ENCODE measurements around the gene CMTM5.
"Not testable (repeated sequence)": the region's sequence is repeated elsewhere in the genome, so short reads cannot be mapped to it uniquely, and the experiment has no call there.

CMTM5 gene

DNA sequence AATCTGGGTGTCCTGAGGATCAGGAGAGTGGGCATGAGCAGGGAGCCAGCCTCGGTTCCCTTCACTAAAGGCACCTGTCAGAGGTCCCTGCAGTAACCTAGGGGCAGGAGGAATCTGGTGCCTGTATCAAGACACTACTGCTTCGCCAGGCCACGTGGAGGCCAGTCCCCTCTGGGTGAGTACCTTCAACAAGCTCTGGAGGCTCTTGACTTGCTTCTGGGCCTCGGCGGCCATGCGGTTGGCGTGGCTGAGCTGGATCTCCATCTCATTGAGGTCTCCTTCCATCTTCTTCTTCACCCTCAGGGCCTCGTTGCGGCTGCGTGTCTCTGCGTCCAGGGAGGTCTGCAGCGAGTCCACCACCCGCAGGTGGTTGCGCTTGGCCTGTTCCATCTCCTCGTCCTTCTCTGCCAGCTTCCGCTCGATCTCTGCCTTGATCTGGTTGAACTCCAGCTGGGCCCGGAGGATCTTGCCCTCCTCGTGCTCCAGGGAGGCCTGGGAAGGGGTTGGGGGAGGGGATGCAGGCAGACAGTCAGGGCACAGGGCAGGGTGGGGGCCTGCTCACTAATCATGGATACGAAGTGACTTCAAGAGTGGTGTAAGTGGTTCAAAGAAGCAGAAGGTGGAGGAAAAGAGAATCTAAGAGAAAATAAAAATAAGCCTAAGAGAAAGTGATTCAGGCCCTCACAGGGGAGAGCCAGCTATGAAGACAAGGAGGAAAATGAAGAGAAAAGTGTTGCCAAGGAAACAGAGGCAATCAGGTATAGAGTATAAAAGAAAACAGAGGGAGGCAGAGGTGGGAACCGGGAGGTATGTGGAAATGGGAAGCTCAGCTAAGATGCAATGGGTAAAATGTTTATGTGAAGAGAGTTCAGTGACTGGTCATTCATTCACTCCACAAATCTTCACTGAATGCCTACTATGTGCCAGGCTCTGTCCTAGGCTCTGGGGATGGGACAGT lies 39.3 kb downstream of the CMTM5 start:
- no peak for DNase-seq

DNA sequence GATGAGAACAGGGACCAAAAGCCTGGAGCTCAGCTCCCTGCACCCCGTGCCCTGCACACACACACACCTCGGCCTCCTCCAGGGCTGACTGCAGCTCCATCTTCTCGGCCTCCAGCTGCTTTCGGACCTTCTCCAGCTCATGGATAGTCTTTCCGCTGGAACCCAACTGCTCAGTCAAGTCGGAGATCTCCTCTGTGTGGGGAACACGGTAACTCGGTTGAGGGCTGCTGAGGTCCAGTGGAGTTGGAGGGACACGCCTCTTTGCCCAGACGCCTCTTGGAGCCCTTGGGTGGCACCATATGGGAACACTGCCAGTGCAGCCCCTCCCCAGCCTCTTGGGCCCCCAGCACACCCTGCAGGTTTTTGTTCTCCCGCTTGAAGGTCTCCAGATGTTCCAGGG lies 40.0 kb downstream of the CMTM5 start:
- no peak for DNase-seq

DNA sequence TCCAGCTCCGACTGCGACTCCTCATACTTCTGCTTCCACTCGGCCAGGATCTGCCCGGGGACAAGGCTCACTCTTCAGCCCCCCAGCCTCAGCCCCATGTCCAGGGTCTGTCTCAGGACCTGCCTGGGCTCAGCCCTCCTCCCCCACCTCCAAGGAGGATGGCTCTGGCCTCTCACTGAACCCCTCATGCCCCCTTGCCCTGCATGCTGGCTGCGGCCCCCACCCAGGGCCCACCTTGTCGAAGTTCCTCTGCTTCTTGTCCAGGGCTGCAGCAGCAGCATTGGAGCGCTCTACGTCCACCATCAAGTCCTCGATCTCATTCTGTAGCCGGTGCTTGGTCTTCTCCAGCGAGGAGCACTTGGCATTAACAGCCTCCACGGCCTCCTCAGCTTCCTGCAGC lies 40.4 kb downstream of the CMTM5 start:
- DNase-seq, result not testable (repeated sequence)

DNA sequence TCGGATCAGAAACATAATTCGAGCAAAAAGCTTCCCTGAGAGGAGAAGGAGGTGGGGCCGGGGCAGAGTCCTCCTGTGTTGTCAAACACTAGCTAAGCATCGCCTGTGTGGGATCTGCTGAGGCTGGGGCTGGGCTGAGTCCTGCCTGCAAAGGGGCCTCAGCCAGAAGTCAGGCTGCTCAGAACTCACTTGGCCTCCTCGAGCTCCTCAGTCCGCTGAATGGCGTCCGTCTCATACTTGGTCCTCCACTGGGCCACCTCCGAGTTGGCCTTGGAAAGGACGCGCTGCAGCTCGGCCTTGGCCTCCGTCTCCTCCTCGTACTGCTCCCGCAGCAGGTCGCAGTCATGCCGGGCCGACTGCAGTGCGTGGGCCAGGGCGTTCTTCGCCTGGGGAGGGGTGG lies 41.2 kb downstream of the CMTM5 start:
- DNase-seq, result no peak

DNA sequence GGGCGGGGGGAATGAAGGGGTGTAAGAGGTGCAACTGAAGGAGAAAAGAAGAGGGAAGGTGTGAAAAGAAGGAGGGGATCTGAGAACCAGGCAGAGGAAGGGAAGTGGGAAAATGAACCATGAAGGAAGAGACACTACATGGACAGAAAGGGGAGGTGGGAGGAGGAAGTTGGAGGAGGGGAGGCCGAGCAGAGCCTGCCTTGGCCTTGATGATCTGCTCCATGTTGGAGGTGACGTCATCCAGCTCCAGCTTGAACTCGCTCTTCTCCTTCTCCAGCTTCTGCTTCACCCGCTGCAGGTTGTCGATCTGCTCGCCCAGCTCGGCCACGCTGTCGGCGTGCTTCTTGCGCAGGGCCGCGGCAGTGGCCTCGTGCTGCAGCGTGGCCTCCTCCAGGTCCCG lies 42.8 kb downstream of the CMTM5 start:
- not testable (repeated sequence) for DNase-seq

DNA sequence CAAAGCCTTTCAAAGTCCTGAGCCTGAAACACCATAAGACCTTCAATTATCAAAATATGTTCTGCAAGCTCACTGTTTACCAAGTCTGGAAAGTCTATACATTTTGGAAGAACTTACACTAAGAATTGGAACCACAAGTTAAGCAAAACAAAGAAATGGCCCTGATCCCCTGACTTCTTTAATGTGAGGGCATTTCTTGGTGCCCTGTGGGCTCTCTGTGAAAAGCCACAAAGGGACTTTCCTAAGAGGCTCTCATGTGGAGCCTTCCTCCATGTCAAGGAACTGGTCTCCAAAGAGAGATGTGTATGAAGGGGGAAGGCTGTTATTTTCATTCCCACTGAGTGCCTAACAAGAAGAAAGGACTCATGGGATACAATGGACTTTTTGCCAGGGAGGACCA lies 44.7 kb downstream of the CMTM5 start:
- DNase-seq, result no peak

DNA sequence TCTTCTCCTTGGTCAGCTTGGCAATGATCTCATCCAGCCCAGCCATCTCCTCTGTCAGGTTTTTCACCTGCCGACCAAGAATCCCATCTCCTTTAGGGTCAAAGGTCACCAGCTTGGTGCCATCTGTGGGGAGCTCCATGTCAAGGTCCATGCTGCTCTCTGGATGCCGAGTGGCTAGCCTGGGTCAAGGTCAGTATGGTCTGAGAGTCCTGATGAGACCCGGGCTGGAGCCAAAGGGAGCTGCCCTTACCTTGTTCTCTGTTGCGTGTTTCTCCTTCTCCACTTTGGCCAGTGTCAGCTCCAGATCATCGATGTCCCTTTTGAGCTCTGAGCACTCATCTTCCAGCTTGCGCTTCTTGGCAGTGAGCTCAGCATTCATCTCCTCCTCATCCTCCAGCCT lies 46.8 kb downstream of the CMTM5 start:
- no peak for DNase-seq

DNA sequence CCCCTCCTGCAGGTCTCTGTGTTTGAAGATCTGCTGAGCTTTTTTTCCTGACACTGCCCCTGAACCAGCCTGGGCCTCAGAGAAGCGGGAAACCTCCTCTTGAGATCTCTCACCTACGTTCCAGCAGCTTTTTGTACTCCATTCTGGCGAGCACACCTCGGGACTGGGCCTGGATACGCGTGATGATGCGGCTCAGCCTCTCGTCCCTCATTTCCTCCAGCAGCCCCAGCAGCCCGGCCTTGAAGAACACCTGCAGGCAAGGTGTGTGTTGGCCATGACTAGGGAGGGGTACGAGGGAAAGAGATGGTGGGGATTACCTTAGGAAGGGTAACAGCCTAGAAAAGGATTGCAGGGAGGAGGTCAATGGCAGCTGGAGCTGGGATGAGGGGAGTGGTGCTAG lies 48.3 kb downstream of the CMTM5 start:
- no peak for DNase-seq

DNA sequence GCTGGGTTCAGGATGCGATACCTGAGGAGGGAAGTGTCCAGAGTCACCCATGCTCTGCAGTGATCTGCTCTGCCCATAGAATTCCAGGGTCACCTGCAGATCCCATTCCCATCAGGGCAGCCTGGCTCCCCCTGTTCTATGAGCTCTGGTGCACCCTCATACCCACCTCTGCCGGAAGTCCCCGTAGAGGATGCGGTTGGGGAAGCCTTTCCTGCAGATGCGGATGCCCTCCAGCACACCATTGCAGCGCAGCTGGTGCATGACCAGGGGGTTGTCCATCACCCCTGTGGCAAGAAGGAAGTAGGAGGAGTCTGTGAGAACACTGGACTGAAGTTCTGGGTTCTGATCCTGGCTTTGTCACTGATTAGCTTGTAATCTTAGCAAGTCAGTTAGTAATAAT lies 49.0 kb downstream of the CMTM5 start:
- not testable (repeated sequence) for DNase-seq

DNA sequence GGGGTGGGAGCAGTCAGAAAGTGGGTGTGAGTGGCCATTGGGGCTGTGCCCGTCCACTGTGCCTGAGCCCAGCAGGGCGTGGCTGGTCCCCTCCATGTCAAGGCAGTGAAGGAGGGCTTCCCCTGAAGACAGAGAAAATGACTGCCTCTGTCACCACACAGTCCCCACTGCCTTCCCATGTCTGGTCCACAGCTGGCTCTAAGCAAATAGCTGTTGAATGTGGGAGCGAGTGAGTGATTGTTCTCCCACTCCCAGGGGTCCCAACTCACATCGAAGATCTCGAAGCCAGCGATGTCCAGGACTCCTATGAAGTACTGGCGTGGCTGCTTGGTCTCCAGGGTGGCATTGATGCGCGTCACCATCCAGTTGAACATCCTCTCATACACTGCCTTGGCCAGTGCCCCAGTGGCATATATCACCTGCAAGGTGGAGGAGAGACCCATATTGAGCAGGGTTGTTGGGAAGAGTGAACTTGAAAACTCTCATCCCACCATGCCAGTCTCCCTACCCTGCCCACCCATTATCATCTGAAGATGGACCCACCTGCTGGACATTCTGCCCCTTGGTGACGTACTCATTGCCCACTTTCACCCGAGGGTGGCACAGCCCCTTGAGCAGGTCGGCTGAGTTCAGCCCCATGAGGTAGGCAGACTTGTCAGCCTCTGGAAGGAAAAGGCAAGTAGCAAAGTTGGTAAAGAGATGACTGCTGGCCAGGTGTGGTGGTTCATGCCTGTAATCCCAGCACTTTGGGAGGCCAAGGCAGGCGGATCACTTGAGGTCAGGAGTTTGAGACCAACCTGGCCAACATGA lies 52.0 kb downstream of the CMTM5 start:
- DNase-seq, result no peak
